Measurements from ENCODE around the gene CYBA. TPM values are rescaled to one million over a fixed set of nuclear protein-coding genes. Genes with fewer than 3 reads are reported as not detected.
A peak's percentile ranks its signal among the peaks of the same experiment; 100 is the strongest.

The CYBA gene
- total RNA-seq, 2 donors from 2014 or later = 188 to 220 TPM

DNA sequence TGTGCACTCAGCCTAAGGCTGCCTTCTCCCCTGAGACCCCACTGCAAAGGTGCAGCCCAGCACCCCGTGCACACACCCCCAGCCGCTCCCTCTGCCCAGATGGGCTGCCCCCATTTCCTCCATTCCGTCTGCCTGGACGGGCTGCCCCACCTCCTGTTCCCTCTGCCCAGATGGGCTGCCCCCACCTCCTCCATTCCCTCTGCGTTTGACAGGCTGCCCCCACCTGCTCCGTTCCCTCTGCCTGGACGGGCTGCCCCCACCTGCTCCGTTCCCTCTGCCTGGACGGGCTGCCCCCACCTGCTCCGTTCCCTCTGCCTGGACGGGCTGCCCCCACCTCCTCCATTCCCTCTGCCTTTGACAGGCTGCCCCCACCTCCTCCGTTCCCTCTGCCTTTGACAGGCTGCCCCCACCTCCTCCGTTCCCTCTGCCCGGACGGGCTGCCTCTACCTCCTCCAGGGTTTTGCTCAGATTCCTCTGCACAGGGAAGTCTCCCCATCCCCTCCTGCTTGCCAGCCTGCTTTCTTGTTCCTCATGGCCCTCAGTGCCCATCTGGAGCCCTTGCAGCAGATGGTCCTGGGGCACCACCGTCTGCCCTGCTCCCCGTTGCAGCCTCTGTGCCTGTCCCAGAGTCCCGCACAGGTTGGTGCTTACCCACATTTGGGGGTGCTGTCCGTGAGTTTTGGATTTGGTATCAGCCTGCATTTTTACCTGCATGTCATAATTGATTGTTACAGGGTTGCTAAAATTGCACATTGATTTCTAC lies 35.9 kb downstream of the CYBA start:
- peak overlapping the region; percentile 85 for H3K27ac Mint-ChIP-seq
- TF ChIP-seq, protein P1, sequence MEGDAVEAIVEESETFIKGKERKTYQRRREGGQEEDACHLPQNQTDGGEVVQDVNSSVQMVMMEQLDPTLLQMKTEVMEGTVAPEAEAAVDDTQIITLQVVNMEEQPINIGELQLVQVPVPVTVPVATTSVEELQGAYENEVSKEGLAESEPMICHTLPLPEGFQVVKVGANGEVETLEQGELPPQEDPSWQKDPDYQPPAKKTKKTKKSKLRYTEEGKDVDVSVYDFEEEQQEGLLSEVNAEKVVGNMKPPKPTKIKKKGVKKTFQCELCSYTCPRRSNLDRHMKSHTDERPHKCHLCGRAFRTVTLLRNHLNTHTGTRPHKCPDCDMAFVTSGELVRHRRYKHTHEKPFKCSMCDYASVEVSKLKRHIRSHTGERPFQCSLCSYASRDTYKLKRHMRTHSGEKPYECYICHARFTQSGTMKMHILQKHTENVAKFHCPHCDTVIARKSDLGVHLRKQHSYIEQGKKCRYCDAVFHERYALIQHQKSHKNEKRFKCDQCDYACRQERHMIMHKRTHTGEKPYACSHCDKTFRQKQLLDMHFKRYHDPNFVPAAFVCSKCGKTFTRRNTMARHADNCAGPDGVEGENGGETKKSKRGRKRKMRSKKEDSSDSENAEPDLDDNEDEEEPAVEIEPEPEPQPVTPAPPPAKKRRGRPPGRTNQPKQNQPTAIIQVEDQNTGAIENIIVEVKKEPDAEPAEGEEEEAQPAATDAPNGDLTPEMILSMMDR (conservative IDR thresholded peaks at IDR 0.05) = no peak
- WGBS, 2 experiments (ENCODE audit: insufficient coverage in 1 of 2, insufficient read length in 1 of 2) = 93 to 97% methylated on average over 16 to 19 of the region's 19 CpGs

DNA sequence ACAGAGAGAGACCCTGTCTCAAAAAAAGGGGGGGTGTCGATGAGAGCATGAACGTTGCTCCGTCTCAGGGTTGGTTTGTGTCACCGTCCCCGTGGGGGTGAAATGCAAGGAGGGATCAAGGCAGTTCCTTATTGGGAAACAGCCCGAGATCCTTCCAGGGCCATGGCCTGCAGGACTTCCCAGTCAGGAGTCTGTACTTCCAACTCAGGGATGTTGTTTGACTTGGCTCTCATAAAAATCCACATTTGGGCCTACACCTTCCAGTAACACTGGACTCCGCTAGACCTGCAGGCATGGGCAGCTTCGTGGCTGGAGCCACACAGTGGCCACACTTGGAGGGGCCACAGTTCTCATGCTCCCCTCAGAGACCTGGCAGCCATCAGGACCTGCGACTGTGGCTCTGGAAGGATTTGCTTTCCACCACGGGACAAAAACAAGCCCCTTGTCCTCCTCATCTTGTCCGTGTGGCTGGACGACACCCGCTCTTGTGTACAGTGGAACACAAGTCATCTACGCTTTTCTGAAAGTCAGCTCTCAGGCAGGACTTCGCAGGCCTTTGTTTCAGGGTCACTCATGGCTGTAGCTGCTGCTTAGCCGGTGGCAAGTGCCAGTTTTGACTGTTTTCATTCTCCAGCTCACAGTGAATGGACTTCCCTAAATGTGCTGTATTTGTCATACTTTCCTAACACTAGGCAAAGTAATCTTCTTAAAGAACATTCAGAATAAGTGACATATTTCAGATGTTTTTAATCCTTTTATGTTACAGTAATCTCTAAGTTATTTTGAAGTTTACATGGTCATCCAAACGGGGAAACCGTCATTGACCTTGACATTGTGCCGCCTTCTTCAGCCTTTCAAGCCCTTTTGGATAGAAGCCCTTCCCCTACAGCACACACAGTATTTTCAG lies 36.7 kb downstream of the CYBA start:
- Mint-ChIP-seq H3K4me3 (no peak overlapping the region), H3K4me1 (peaks cover 41% of the 10 kb centered on the region), H3K9me3 (no peaks in the 10 kb centered on the region), H3K27ac (no peak overlapping the region), H3K36me3 (ENCODE audit: low read depth) (peaks cover 39% of the 10 kb centered on the region), H3K27me3 (ENCODE audit: insufficient read depth) (no peaks in the 10 kb centered on the region)
- Histone ChIP-seq H3K9me3 (ENCODE audit: control insufficient read depth, low read length) (no peaks in the 10 kb centered on the region), H3K4me1 (ENCODE audit: control insufficient read depth, insufficient read depth, low read length) (peaks cover 33% of the 10 kb centered on the region), H3K27me3 (ENCODE audit: control insufficient read depth, insufficient read depth, low read length, poor library complexity, severe bottlenecking) (no peaks in the 10 kb centered on the region), H3K27ac (ENCODE audit: low read depth, low read length) (no peak overlapping the region), H3K4me3 (ENCODE audit: low read length) (no peak overlapping the region), H3K36me3 (ENCODE audit: control insufficient read depth, insufficient read depth, low read length) (peaks cover 58% of the 10 kb centered on the region), H3K9ac (ENCODE audit: extremely low read depth, low read length, poor library complexity, severe bottlenecking) (no peak overlapping the region)
- 93 to 94% methylated on average over 16 to 19 of the region's 19 CpGs for WGBS, 2 experiments (ENCODE audit: insufficient coverage in 1 of 2, insufficient read length in 1 of 2)
- DNase-seq = no peak
- TF ChIP-seq, protein P1 (conservative IDR thresholded peaks at IDR 0.05) = no peak

More for the DNA sequence above, 35.9 kb downstream of the CYBA start:
- no peak overlapping the region for H3K9ac ChIP-seq (ENCODE audit: extremely low read depth, low read length, poor library complexity, severe bottlenecking)
- no peak overlapping the region for H3K27ac ChIP-seq (ENCODE audit: low read depth, low read length)
- Mint-ChIP-seq H3K9me3 (no peaks in the 10 kb centered on the region), H3K36me3 (ENCODE audit: low read depth) (peaks cover 42% of the 10 kb centered on the region), H3K4me1 (peaks cover 43% of the 10 kb centered on the region), H3K27me3 (ENCODE audit: insufficient read depth) (no peaks in the 10 kb centered on the region), H3K4me3 (no peak overlapping the region)
- H3K27me3 ChIP-seq (ENCODE audit: control insufficient read depth, insufficient read depth, low read length, poor library complexity, severe bottlenecking) = no peaks in the 10 kb centered on the region
- peaks cover 33% of the 10 kb centered on the region for H3K4me1 ChIP-seq (ENCODE audit: control insufficient read depth, insufficient read depth, low read length)
- H3K4me3 ChIP-seq (ENCODE audit: low read length) = no peak overlapping the region
- peaks cover 59% of the 10 kb centered on the region for H3K36me3 ChIP-seq (ENCODE audit: control insufficient read depth, insufficient read depth, low read length)
- DNase-seq = no peak
- no peaks in the 10 kb centered on the region for H3K9me3 ChIP-seq (ENCODE audit: control insufficient read depth, low read length)

DNA sequence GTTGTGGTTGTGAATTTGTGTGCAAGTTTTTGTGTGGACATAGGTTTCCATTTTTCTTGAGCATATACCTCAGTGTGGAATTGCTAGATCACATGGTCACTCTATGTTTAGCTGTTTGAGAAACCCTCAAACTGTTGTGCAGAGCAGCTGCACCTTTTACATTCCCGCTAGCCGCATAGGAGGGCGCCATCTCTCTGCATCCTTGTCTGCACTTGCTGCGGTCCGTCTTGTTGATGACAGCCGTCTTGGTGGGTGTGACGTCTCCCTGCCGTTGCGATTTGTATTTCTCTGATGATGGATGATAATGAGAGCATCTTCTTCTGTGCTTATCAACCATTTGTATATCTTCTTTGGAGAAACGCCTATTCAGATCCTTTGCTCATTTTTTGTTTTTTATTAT lies 37.6 kb downstream of the CYBA start:
- DNase-seq = no peak
- Histone ChIP-seq H3K9ac (ENCODE audit: extremely low read depth, low read length, poor library complexity, severe bottlenecking) (no peak overlapping the region), H3K4me1 (ENCODE audit: control insufficient read depth, insufficient read depth, low read length) (peaks cover 25% of the 10 kb centered on the region), H3K36me3 (ENCODE audit: control insufficient read depth, insufficient read depth, low read length) (peaks cover 56% of the 10 kb centered on the region), H3K9me3 (ENCODE audit: control insufficient read depth, low read length) (no peaks in the 10 kb centered on the region), H3K4me3 (ENCODE audit: low read length) (no peak overlapping the region), H3K27ac (ENCODE audit: low read depth, low read length) (no peak overlapping the region), H3K27me3 (ENCODE audit: control insufficient read depth, insufficient read depth, low read length, poor library complexity, severe bottlenecking) (no peaks in the 10 kb centered on the region)
- whole genome bisulfite sequencing, 2 experiments (ENCODE audit: insufficient coverage in 1 of 2, insufficient read length in 1 of 2) = 91 to 100% methylated on average over 7 to 10 of the region's 10 CpGs
- peaks cover 32% of the 10 kb centered on the region for H3K4me1 Mint-ChIP-seq
- TF ChIP-seq, protein P1 (conservative IDR thresholded peaks at IDR 0.05) = no peak
- no peak overlapping the region for H3K27ac Mint-ChIP-seq
- H3K4me3 Mint-ChIP-seq = no peak overlapping the region
- H3K36me3 Mint-ChIP-seq (ENCODE audit: low read depth) = peaks cover 36% of the 10 kb centered on the region
- no peaks in the 10 kb centered on the region for H3K27me3 Mint-ChIP-seq (ENCODE audit: insufficient read depth)
- H3K9me3 Mint-ChIP-seq = no peaks in the 10 kb centered on the region
